Upper lobe of left lung (tissue), 6 donors: ENCODE results near the gene OR14C36. TPM values are rescaled to one million over a fixed set of nuclear protein-coding genes. Genes with fewer than 3 reads are reported as not detected.

Source experiments
- ATAC-seq, 2 donors: fragments of 200-7000 bp; cut with Tn5 transposase; one replicate each; pipeline ENCODE4 v1.9.1; 2022; ENCODE audit warnings: mild to moderate bottlenecking in 2 of 2, moderate library complexity in 2 of 2; ENCODE audit not compliant: low FRiP score in 2 of 2
- DNase-seq, 2 donors: peaks; one replicate each; pipeline ENCODE4 v3.0.0-alpha.2; 2019 to 2020
- H3K27ac ChIP-seq, 4 donors: fragments of 200-600 bp; sonication (generic); one replicate each; pipeline ENCODE4 v1.5.1; 2016 to 2019
- H3K27me3 ChIP-seq, 4 donors: fragments of 200-600 bp; sonication (generic); one replicate each; pipeline ENCODE4 v1.5.1; 2017 to 2019
- H3K36me3 ChIP-seq, 4 donors: fragments of 200-600 bp; sonication (generic); one replicate each; pipeline ENCODE4 v1.5.1; 2016 to 2019
- H3K4me1 ChIP-seq, 4 donors: fragments of 200-600 bp; sonication (generic); one replicate each; pipeline ENCODE4 v1.5.1; 2018 to 2019
- H3K4me3 ChIP-seq, 4 donors: fragments of 200-600 bp; sonication (generic); one replicate each; pipeline ENCODE4 v1.5.1; 2017 to 2019; ENCODE audit warnings: mild to moderate bottlenecking in 2 of 4, moderate library complexity in 1 of 4
- H3K9me3 ChIP-seq, 4 donors: fragments of 200-600 bp; sonication (generic); one replicate each; pipeline ENCODE4 v1.5.1; 2018 to 2019
- EP300 ChIP-seq, 4 donors: sonication (generic); formaldehyde crosslinking; IDR thresholded peaks; one replicate each; pipeline ENCODE4 v1.5.1; 2017; ENCODE audit warnings: antibody characterized with exemption in 4 of 4, control low read depth in 2 of 4
- POLR2A ChIP-seq, 4 donors: fragments of 450-650 bp; IDR thresholded peaks; one replicate each; pipeline ENCODE4 v1.5.1; 2016 to 2017; ENCODE audit warnings: antibody characterized with exemption in 4 of 4, mild to moderate bottlenecking in 2 of 4
- POLR2AphosphoS5 ChIP-seq, 2 donors: sonication (generic); formaldehyde crosslinking; IDR thresholded peaks; one replicate each; pipeline ENCODE4 v1.5.1; 2017; ENCODE audit warnings: antibody characterized with exemption in 2 of 2
- WGBS, 2 donors: methylation state at CpG; one replicate each; pipeline ENCODE4 v1.1.5; 2017 to 2018; 5-methylcytosine and 5-hydroxymethylcytosine counted together
- total RNA-seq, 6 donors: library from RNA; depleted of rRNA in 4 of 6; stranded (reverse); fragments of >200 nt in 4 of 6; gene quantifications; one replicate each; pipeline versions ENCODE4 v1.1.0 to v1.2.1, GENCODE V29; 2016 to 2021
- TF ChIP-seq, protein P1 (sequence below), 6 experiments: fragments of 450-650 bp in 4 of 6; fragments of 200-600 bp in 2 of 6; sonication (generic) in 2 of 6; IDR thresholded peaks; one replicate each; pipeline ENCODE4 v1.5.1; 2016 to 2019; ENCODE audit warnings: antibody characterized with exemption in 6 of 6
- donor health status: DM: no; HTN: no; CAD: no; lungs with moderate emphysema.
- donor health status: DM: no; HTN: yes; CAD: no; lungs with severe emphysema.

The OR14C36 gene
- total RNA-seq, 6 donors from 2014 or later, result not detected

- Histone ChIP-seq H3K27me3 (no peaks in the 10 kb centered on the region), H3K4me1 (no peaks in the 10 kb centered on the region), H3K4me3 (no peak overlapping the region), H3K36me3 (no peaks in the 10 kb centered on the region), H3K27ac (no peak overlapping the region), H3K9me3 (no peaks in the 10 kb centered on the region)
- TF ChIP-seq, protein P1, sequence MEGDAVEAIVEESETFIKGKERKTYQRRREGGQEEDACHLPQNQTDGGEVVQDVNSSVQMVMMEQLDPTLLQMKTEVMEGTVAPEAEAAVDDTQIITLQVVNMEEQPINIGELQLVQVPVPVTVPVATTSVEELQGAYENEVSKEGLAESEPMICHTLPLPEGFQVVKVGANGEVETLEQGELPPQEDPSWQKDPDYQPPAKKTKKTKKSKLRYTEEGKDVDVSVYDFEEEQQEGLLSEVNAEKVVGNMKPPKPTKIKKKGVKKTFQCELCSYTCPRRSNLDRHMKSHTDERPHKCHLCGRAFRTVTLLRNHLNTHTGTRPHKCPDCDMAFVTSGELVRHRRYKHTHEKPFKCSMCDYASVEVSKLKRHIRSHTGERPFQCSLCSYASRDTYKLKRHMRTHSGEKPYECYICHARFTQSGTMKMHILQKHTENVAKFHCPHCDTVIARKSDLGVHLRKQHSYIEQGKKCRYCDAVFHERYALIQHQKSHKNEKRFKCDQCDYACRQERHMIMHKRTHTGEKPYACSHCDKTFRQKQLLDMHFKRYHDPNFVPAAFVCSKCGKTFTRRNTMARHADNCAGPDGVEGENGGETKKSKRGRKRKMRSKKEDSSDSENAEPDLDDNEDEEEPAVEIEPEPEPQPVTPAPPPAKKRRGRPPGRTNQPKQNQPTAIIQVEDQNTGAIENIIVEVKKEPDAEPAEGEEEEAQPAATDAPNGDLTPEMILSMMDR (IDR thresholded peaks at IDR 0.05), result no peak
- no peak for TF ChIP-seq POLR2AphosphoS5 (IDR thresholded peaks at IDR 0.05)
- TF ChIP-seq POLR2A (IDR thresholded peaks at IDR 0.05), result no peak
- no peak for TF ChIP-seq EP300 (IDR thresholded peaks at IDR 0.05)
- DNase-seq (no peak), ATAC-seq (no peak)
- 49 to 62% methylated on average over 3 to 5 of the region's 5 CpGs for WGBS, 2 donors
Observed at GRCh38 chr1:248372394-248372793, 23.8 kb downstream of the OR14C36 start.

- 85 to 89% methylated on average over 4 of the region's 4 CpGs for WGBS, 2 donors
- Histone ChIP-seq H3K4me1 (no peaks in the 10 kb centered on the region), H3K4me3 (no peak overlapping the region), H3K36me3 (no peaks in the 10 kb centered on the region), H3K27me3 (no peaks in the 10 kb centered on the region), H3K27ac (no peak overlapping the region), H3K9me3 (no peaks in the 10 kb centered on the region)
- TF ChIP-seq EP300 (IDR thresholded peaks at IDR 0.05) (no peak), POLR2A (IDR thresholded peaks at IDR 0.05) (no peak)
- TF ChIP-seq, protein P1 (IDR thresholded peaks at IDR 0.05), result no peak
- ATAC-seq (no peak), DNase-seq (no peak)
Observed at GRCh38 chr1:248373761-248374160, 25.2 kb downstream of the OR14C36 start.

GRCh38 chr1:248375446-248375845 is 26.9 kb downstream of the OR14C36 start, which contains the start of gene OR2T6:
Gene OR2T6 (plus strand): TSS chr1:248375746. CDS start chr1:248387609, 11,863 bp downstream.
- Histone ChIP-seq H3K4me3 (no peak within 1 kb of the TSS), H3K9me3 (no peaks in the 10 kb centered on the region), H3K27me3 (no peaks in the 10 kb centered on the region), H3K4me1 (no peaks in the 10 kb centered on the region), H3K36me3 (no peaks in the 10 kb centered on the region), H3K27ac (no peak within 1 kb of the TSS)
- DNase-seq (no peak), ATAC-seq (no peak)
- TF ChIP-seq POLR2AphosphoS5 (IDR thresholded peaks at IDR 0.05), result no peak
- no peak for TF ChIP-seq POLR2A (IDR thresholded peaks at IDR 0.05)
- TF ChIP-seq EP300 (IDR thresholded peaks at IDR 0.05), result no peak

DNA sequence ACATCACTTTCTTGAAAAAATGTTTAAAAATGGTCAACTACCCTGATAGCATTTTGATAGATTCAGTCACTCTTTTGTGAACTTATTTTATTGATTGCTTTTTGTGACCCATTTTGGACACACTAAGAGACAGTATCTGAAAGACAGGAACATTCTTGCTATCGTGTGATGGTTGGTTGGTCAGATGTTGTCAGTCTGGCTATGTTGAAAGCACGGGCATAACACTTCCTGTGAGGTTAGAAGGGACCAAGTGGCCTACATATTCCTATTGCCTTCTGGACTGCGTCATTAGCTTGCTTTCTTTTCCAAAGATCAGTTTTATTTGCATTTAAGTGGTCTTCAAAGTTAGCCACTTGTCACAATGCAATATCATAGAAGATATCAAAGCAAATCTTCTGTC is 28.3 kb downstream of the OR14C36 start:
- H3K36me3 ChIP-seq, result no peaks in the 10 kb centered on the region
- no peaks in the 10 kb centered on the region for H3K27me3 ChIP-seq
- H3K4me1 ChIP-seq, result no peaks in the 10 kb centered on the region
- no peak overlapping the region for H3K4me3 ChIP-seq
- no peak for DNase-seq
- no peak for ATAC-seq
- no peak for TF ChIP-seq POLR2A (IDR thresholded peaks at IDR 0.05)
- TF ChIP-seq POLR2AphosphoS5 (IDR thresholded peaks at IDR 0.05), result no peak
- TF ChIP-seq, protein P1 (IDR thresholded peaks at IDR 0.05), result no peak
- no peak for TF ChIP-seq EP300 (IDR thresholded peaks at IDR 0.05)
- H3K27ac ChIP-seq, result no peak overlapping the region
- H3K9me3 ChIP-seq, result no peaks in the 10 kb centered on the region
- 55 to 59% methylated on average over 3 of the region's 3 CpGs for WGBS, 2 donors

DNA sequence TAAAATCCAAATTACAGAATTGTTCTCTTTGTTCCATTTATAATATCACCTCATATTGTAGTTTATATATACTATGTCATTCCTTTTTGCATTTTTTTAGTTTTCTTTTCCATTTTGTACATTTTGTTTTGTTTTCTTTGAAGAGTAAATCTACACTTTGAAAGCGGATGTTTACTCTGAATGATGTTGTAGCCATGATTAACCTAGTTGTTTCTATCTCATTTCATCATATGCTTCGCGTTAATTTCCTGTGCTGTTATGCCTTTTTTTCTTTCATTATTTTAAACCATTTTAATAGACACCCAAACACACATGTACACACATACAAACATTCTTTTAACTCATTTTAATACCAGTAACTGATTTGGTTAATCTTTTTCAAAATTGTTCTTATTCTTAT is 32.3 kb downstream of the OR14C36 start:
- TF ChIP-seq POLR2A (IDR thresholded peaks at IDR 0.05), result no peak
- TF ChIP-seq POLR2AphosphoS5 (IDR thresholded peaks at IDR 0.05), result no peak
- no peak for TF ChIP-seq EP300 (IDR thresholded peaks at IDR 0.05)
- TF ChIP-seq, protein P1 (IDR thresholded peaks at IDR 0.05), result no peak
- no peaks in the 10 kb centered on the region for H3K36me3 ChIP-seq
- H3K4me3 ChIP-seq, result no peak overlapping the region
- WGBS, 2 donors, result 82 to 89% methylated on average over 3 of the region's 3 CpGs
- H3K4me1 ChIP-seq, result no peaks in the 10 kb centered on the region
- no peaks in the 10 kb centered on the region for H3K27me3 ChIP-seq
- ATAC-seq (no peak), DNase-seq (no peak)
- no peaks in the 10 kb centered on the region for H3K9me3 ChIP-seq
- H3K27ac ChIP-seq, result no peak overlapping the region
